Measurements from ENCODE around the gene FBL. TPM values are rescaled to one million over a fixed set of nuclear protein-coding genes. Genes with fewer than 3 reads are reported as not detected.
"Not testable (repeated sequence)": the region's sequence is repeated elsewhere in the genome, so short reads cannot be mapped to it uniquely, and the experiment has no call there.

FBL gene
- total RNA-seq, 1 experiment from 2014 or later: 374 TPM

DNA sequence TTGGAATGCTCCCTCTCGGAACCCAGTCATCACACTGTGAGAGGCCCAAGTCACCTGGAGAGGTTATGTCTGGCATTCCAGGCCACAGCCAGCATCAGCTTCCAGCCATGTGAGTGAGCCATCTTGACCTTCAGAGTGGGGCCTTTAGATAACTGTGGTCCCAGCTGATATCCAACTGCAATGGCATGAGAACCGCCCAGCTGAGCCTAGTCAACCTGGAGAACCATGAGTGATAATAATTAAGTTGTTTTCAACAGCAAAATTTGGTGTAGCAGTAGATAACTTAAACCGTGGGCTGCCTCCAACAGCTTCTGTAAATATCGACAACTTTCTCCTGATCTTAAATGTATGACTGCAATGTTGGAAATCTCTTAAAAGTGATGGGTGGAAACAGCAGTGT lies 36.8 kb downstream of the FBL start:
- Histone ChIP-seq H3K36me3 (ENCODE audit: control insufficient read depth, insufficient read depth, low read length) (no peaks in the 10 kb centered on the region), H3K4me3 (ENCODE audit: low read depth, low read length) (no peak overlapping the region), H3K4me1 (no peaks in the 10 kb centered on the region), H3K27me3 (replicated peaks; ENCODE audit: control insufficient read depth, insufficient read depth, low read length) (no peaks in the 10 kb centered on the region), H3K9me3 (peaks cover 3% of the 10 kb centered on the region; the same call in 1 of the 2 replicates)
- intact Hi-C loops (cut with micrococcal nuclease; ENCODE audit: unreplicated experiment): no loop called here
- no TSS peak for BruUV-seq (replicated peaks)
- H3K4me3 Mint-ChIP-seq (ENCODE audit: unreplicated experiment): no peak overlapping the region
- TF ChIP-seq, protein P1, sequence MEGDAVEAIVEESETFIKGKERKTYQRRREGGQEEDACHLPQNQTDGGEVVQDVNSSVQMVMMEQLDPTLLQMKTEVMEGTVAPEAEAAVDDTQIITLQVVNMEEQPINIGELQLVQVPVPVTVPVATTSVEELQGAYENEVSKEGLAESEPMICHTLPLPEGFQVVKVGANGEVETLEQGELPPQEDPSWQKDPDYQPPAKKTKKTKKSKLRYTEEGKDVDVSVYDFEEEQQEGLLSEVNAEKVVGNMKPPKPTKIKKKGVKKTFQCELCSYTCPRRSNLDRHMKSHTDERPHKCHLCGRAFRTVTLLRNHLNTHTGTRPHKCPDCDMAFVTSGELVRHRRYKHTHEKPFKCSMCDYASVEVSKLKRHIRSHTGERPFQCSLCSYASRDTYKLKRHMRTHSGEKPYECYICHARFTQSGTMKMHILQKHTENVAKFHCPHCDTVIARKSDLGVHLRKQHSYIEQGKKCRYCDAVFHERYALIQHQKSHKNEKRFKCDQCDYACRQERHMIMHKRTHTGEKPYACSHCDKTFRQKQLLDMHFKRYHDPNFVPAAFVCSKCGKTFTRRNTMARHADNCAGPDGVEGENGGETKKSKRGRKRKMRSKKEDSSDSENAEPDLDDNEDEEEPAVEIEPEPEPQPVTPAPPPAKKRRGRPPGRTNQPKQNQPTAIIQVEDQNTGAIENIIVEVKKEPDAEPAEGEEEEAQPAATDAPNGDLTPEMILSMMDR (IDR thresholded peaks at IDR 0.05; ENCODE audit: insufficient read depth in 1 of 2, low read depth in 1 of 2, low read length in 1 of 2, severe bottlenecking in 1 of 2, unreplicated experiment in 1 of 2): no peak
- H3K9me3 Mint-ChIP-seq (ENCODE audit: unreplicated experiment): peaks cover 14% of the 10 kb centered on the region
- ChIA-PET POLR2A (no interaction called here), CTCF (no interaction called here)
- H3K27me3 Mint-ChIP-seq (ENCODE audit: insufficient read depth, unreplicated experiment): peaks cover 3% of the 10 kb centered on the region
- no peak overlapping the region for H3K27ac Mint-ChIP-seq (ENCODE audit: unreplicated experiment)
- H3K36me3 Mint-ChIP-seq (ENCODE audit: insufficient read depth, unreplicated experiment): no peaks in the 10 kb centered on the region
- DNase-seq: no peak
- H3K4me1 Mint-ChIP-seq (ENCODE audit: low read depth, unreplicated experiment): no peaks in the 10 kb centered on the region

DNA sequence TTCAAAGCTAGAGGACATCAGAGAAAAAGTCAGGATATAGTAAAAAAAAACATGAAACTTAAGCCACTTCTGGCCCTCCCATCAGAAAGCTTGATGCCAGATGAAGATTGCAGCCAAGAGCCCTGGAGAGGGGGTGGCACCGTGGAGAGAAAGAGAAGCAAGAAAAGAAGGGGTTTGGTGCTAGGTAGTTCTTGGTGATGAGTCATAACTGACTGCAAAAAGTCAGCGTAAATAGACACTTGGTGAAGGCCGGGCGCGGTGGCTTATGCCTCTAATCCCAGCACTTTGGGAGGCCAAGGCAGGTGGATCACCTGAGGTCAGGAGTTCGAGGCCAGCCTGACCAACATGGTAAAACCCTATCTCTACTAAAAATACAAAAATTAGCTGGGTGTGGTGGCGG lies 37.5 kb downstream of the FBL start:
- POLR2A ChIA-PET; H3K9me3 ChIP-seq; CTCF ChIA-PET; H3K4me3 ChIP-seq (ENCODE audit: low read depth, low read length); H3K36me3 ChIP-seq (ENCODE audit: control insufficient read depth, insufficient read depth, low read length); H3K4me1 ChIP-seq; H3K27ac Mint-ChIP-seq (ENCODE audit: unreplicated experiment); H3K27me3 Mint-ChIP-seq (ENCODE audit: insufficient read depth, unreplicated experiment); BruUV-seq (replicated peaks); H3K27me3 ChIP-seq (replicated peaks; ENCODE audit: control insufficient read depth, insufficient read depth, low read length); H3K4me1 Mint-ChIP-seq (ENCODE audit: low read depth, unreplicated experiment); H3K36me3 Mint-ChIP-seq (ENCODE audit: insufficient read depth, unreplicated experiment); H3K4me3 Mint-ChIP-seq (ENCODE audit: unreplicated experiment); DNase-seq; intact Hi-C loops (cut with micrococcal nuclease; ENCODE audit: unreplicated experiment): not testable (repeated sequence)
- peaks cover 14% of the 10 kb centered on the region for H3K9me3 Mint-ChIP-seq (ENCODE audit: unreplicated experiment)

DNA sequence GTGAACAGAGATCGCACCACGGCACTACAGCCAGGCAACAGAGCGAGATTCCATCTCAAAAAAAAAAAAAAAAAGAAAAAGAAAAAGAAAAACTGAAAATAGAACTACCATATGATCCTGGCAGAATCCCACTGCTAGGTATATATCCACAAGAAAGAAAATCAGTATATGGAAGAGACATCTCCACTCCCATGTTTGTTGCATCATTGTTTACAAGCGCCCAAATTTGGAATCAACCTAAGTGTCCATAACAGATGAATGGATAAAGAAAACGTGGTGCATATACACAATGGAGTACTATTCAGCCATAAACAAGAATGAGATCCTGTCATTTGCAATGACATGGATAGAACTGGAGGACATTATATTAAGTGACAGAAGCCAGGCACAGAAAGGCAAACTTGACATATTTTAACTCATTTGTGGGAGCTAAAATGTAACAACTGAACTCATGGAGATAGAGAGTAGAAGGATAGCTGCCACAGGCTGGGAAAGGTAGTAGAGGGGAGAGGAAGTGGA lies 38.3 kb downstream of the FBL start:
- Histone ChIP-seq H3K4me3 (ENCODE audit: low read depth, low read length) (no peak overlapping the region), H3K9me3 (peaks cover 3% of the 10 kb centered on the region; the same call in 1 of the 2 replicates), H3K4me1 (no peaks in the 10 kb centered on the region), H3K27me3 (replicated peaks; ENCODE audit: control insufficient read depth, insufficient read depth, low read length) (no peaks in the 10 kb centered on the region), H3K36me3 (ENCODE audit: control insufficient read depth, insufficient read depth, low read length) (no peaks in the 10 kb centered on the region)
- no TSS peak for BruUV-seq (replicated peaks)
- H3K9me3 Mint-ChIP-seq (ENCODE audit: unreplicated experiment): peaks cover 14% of the 10 kb centered on the region
- H3K4me1 Mint-ChIP-seq (ENCODE audit: low read depth, unreplicated experiment): no peaks in the 10 kb centered on the region
- DNase-seq: no peak
- peaks cover 6% of the 10 kb centered on the region for H3K27me3 Mint-ChIP-seq (ENCODE audit: insufficient read depth, unreplicated experiment)
- H3K27ac Mint-ChIP-seq (ENCODE audit: unreplicated experiment): no peak overlapping the region
- TF ChIP-seq, protein P1 (IDR thresholded peaks at IDR 0.05; ENCODE audit: insufficient read depth in 1 of 2, low read depth in 1 of 2, low read length in 1 of 2, severe bottlenecking in 1 of 2, unreplicated experiment in 1 of 2): no peak
- ChIA-PET POLR2A (no interaction called here), CTCF (no interaction called here)
- no peak overlapping the region for H3K4me3 Mint-ChIP-seq (ENCODE audit: unreplicated experiment)
- H3K36me3 Mint-ChIP-seq (ENCODE audit: insufficient read depth, unreplicated experiment): no peaks in the 10 kb centered on the region
- intact Hi-C loops (cut with micrococcal nuclease; ENCODE audit: unreplicated experiment): no loop called here

DNA sequence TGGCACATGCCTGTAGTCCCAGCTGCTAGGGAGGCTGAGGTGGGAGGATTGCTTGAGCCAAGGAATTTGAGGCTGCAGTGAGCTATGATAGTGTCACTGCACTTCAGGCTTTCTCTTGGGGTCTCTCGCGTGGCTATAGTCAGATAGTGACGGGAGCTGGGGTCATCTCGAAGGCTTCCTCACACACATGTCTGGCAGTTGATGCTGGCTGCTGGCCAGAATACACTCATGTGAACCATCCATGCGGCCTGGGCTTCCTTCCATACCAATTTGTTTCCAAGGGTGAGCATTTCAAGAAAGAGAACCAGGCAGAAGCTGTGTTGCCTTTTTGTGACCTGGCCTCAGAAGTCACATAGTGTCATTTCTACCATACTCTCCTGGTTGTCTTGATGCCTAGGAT lies 41.1 kb downstream of the FBL start:
- no peak overlapping the region for H3K27ac Mint-ChIP-seq (ENCODE audit: unreplicated experiment)
- no peaks in the 10 kb centered on the region for H3K4me1 ChIP-seq
- CTCF ChIA-PET: interaction anchor here (0.7 kb wide), 1 partner anchor 29 kb away, joined by 4 read pairs; no protein-coding TSS in a partner anchor
- H3K9me3 ChIP-seq: peaks cover 3% of the 10 kb centered on the region; the same call in 1 of the 2 replicates
- no peak overlapping the region for H3K4me3 Mint-ChIP-seq (ENCODE audit: unreplicated experiment)
- TF ChIP-seq, protein P1 (IDR thresholded peaks at IDR 0.05; ENCODE audit: insufficient read depth in 1 of 2, low read depth in 1 of 2, low read length in 1 of 2, severe bottlenecking in 1 of 2, unreplicated experiment in 1 of 2): no peak
- H3K36me3 Mint-ChIP-seq (ENCODE audit: insufficient read depth, unreplicated experiment): no peaks in the 10 kb centered on the region
- H3K9me3 Mint-ChIP-seq (ENCODE audit: unreplicated experiment): peaks cover 14% of the 10 kb centered on the region
- H3K27me3 Mint-ChIP-seq (ENCODE audit: insufficient read depth, unreplicated experiment): peaks cover 9% of the 10 kb centered on the region
- H3K4me3 ChIP-seq (ENCODE audit: low read depth, low read length): no peak overlapping the region
- H3K27me3 ChIP-seq (replicated peaks; ENCODE audit: control insufficient read depth, insufficient read depth, low read length): no peaks in the 10 kb centered on the region
- no peaks in the 10 kb centered on the region for H3K36me3 ChIP-seq (ENCODE audit: control insufficient read depth, insufficient read depth, low read length)
- H3K4me1 Mint-ChIP-seq (ENCODE audit: low read depth, unreplicated experiment): no peaks in the 10 kb centered on the region
- BruUV-seq (replicated peaks): no TSS peak
- intact Hi-C loops (cut with micrococcal nuclease; ENCODE audit: unreplicated experiment): no loop called here
- no peak for DNase-seq
- POLR2A ChIA-PET: interaction anchor here (0.6 kb wide), 1 partner anchor 39 kb away, joined by 3 read pairs; no protein-coding TSS in a partner anchor
